GM06990 (cell line): ENCODE measurements around the gene TIPIN.

ENCODE experiments used
- DNase-seq: peaks from one replicate; pipeline ENCODE4 v3.0.0-alpha.2; 2011; ENCODE audit not compliant: insufficient read length; ENCODE audit errors: extremely low read depth
- H3K27me3 ChIP-seq: replicated peaks from 2 replicates; pipeline ENCODE4 v1.6.0; 2011; ENCODE audit warnings: low read length; ENCODE audit not compliant: control insufficient read depth, insufficient read depth
- H3K36me3 ChIP-seq: 2 replicates; pipeline ENCODE4 v1.5.1; 2011; ENCODE audit warnings: low read length; ENCODE audit not compliant: control insufficient read depth, insufficient read depth
- H3K4me3 ChIP-seq: replicated peaks from 2 replicates; pipeline ENCODE4 v1.5.1; 2011; ENCODE audit warnings: low read depth, mild to moderate bottlenecking, control low read depth, low read length
- CTCF ChIP-seq: IDR thresholded peaks from 2 replicates; pipeline ENCODE4 v1.5.1; 2011; ENCODE audit warnings: low read length, control low read depth, mild to moderate bottlenecking, inconsistent platforms; ENCODE audit not compliant: insufficient read depth, poor library complexity, severe bottlenecking

Gene TIPIN, protein sequence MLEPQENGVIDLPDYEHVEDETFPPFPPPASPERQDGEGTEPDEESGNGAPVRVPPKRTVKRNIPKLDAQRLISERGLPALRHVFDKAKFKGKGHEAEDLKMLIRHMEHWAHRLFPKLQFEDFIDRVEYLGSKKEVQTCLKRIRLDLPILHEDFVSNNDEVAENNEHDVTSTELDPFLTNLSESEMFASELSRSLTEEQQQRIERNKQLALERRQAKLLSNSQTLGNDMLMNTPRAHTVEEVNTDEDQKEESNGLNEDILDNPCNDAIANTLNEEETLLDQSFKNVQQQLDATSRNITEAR

GRCh38 chr15:66356359-66357236 is at the start of gene TIPIN:
TSS of gene TIPIN (minus strand) at chr15:66356685. CDS start at chr15:66352947, 3,738 bp downstream.
- DNase-seq: peak; percentile 98
- Histone ChIP-seq H3K36me3 (no peaks in the 10 kb centered on the region), H3K27me3 (no peaks in the 10 kb centered on the region), H3K4me3 (peak within 1 kb of the TSS; percentile 89)
- no peak for TF ChIP-seq CTCF

- no peak for TF ChIP-seq CTCF
- DNase-seq: no peak
- Histone ChIP-seq H3K4me3 (no peak overlapping the region), H3K27me3 (no peaks in the 10 kb centered on the region), H3K36me3 (no peaks in the 10 kb centered on the region)
Observed at GRCh38 chr15:66405615-66406014, 49.1 kb upstream of the TIPIN start.

- H3K27me3 ChIP-seq: no peaks in the 10 kb centered on the region
- TF ChIP-seq CTCF: no peak
- H3K36me3 ChIP-seq: no peaks in the 10 kb centered on the region
- no peak for DNase-seq
- no peak overlapping the region for H3K4me3 ChIP-seq
Observed at GRCh38 chr15:66405007-66405406, 48.5 kb upstream of the TIPIN start.

GRCh38 chr15:66404532-66404931 is 48.0 kb upstream of the TIPIN start:
- no peak for TF ChIP-seq CTCF

DNA sequence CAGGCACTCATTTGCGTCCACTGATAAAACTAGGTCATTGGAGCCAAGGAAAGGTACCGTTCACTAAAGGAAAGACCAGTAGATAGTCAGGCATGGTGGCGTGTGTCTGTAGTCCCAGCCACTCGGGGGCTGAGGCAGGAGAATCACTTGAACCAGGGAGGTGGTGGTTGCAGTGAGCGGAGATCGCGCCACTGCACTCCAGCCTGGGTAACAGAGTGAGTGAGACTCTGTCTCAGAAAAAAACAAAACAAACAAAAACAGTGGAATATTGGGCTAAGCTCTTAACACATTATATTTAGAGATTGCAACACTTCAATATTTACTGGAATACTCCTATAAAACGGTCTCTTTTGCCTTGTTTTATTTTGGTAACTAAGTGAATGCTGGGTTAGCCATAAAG is 47.6 kb upstream of the TIPIN start:
- Histone ChIP-seq H3K27me3 (no peaks in the 10 kb centered on the region), H3K36me3 (no peaks in the 10 kb centered on the region), H3K4me3 (no peak overlapping the region)
- no peak for DNase-seq
- TF ChIP-seq CTCF: no peak

More at GRCh38 chr15:66404532-66404931, 48.0 kb upstream of the TIPIN start:
- DNase-seq: no peak
- no peaks in the 10 kb centered on the region for H3K27me3 ChIP-seq
- H3K4me3 ChIP-seq: no peak overlapping the region
- no peaks in the 10 kb centered on the region for H3K36me3 ChIP-seq
